H1 (cell line): ENCODE results near the gene AP4M1. TPM values are rescaled to one million over a fixed set of nuclear protein-coding genes. Genes with fewer than 3 reads are reported as not detected.
A peak's percentile ranks its signal among the peaks of the same experiment; 100 is the strongest.

Experiments
- CTCF ChIA-PET: fragments of 300-600 bp; sonication (Branson Sonifier 250); formaldehyde crosslinking; loops from one replicate; lab custom pipeline; 2021; ENCODE audit not compliant: partially characterized antibody; lab: Charles Lee
- POLR2A ChIA-PET: fragments of 300-600 bp; sonication (Branson Sonifier 250); formaldehyde crosslinking; loops from one replicate; lab custom pipeline; 2021; ENCODE audit warnings: inconsistent platforms; ENCODE audit not compliant: partially characterized antibody; lab: Charles Lee
- DNase-seq, 2 experiments: peaks; one replicate each; pipeline versions ENCODE4 v3.0.0 to v3.0.0-alpha.2; 2010 to 2022; ENCODE audit warnings: low spot score in 2 of 2, low read depth in 1 of 2, mixed read lengths in 1 of 2
- FAIRE-seq: peaks from 2 replicates; lab custom pipeline; 2011; peaks lifted over from hg19 to GRCh38; lab: Jason Lieb, UNC
- H2AFZ ChIP-seq: 2 replicates; pipeline ENCODE4 v1.8.1; 2012; ENCODE audit warnings: low read length, inconsistent platforms
- H2AK5ac ChIP-seq: 2 replicates; pipeline ENCODE4 v1.6.1; 2013; ENCODE audit warnings: low read depth, low read length
- H2BK120ac ChIP-seq: replicated peaks from 2 replicates; pipeline ENCODE3; 2013; ENCODE audit warnings: low read depth, low read length, inconsistent platforms
- H2BK12ac ChIP-seq: 2 replicates; pipeline ENCODE4 v1.6.1; 2013; ENCODE audit warnings: low read depth, low read length
- H2BK15ac ChIP-seq: 2 replicates; pipeline ENCODE4 v1.6.1; 2013; ENCODE audit warnings: low read length
- H2BK20ac ChIP-seq: 2 replicates; pipeline ENCODE4 v1.6.1; 2013; ENCODE audit warnings: low read length
- H2BK5ac ChIP-seq: 2 replicates; pipeline ENCODE4 v1.6.1; 2013; ENCODE audit warnings: low read depth, low read length
- H3K14ac ChIP-seq: 2 replicates; pipeline ENCODE4 v1.6.1; 2013; ENCODE audit warnings: inconsistent platforms; ENCODE audit not compliant: insufficient read length
- H3K18ac ChIP-seq: 2 replicates; pipeline ENCODE4 v1.6.1; 2013; ENCODE audit warnings: low read length; ENCODE audit errors: extremely low read depth
- H3K23ac ChIP-seq: 2 replicates; pipeline ENCODE4 v1.6.1; 2013; ENCODE audit warnings: inconsistent platforms; ENCODE audit not compliant: insufficient read length
- H3K23me2 ChIP-seq: 2 replicates; pipeline ENCODE4 v1.6.1; 2013; ENCODE audit warnings: low read depth, low read length
- H3K27ac ChIP-seq: 2 replicates; pipeline ENCODE4 v1.6.1; 2011; ENCODE audit warnings: low read depth, low read length, inconsistent platforms
- H3K27me3 ChIP-seq, 4 experiments: replicated peaks in 1 of 4; 1 replicate in 1 of 4; 2 replicates in 3 of 4; pipeline versions ENCODE4 v1.6.1 to v1.8.1; 2011 to 2013; ENCODE audit warnings: low read length in 3 of 4, mild to moderate bottlenecking in 3 of 4, inconsistent platforms in 2 of 4, mixed read lengths in 2 of 4, moderate library complexity in 1 of 4; ENCODE audit not compliant: control insufficient read depth in 3 of 4, insufficient read depth in 3 of 4; ENCODE audit errors: extremely low read depth in 1 of 4
- H3K36me3 ChIP-seq, 4 experiments: 2 replicates each; pipeline versions ENCODE4 v1.6.1 to v1.8.1; 2011 to 2013; ENCODE audit warnings: mild to moderate bottlenecking in 4 of 4, low read length in 3 of 4, moderate library complexity in 2 of 4, control low read depth in 1 of 4, inconsistent platforms in 1 of 4; ENCODE audit not compliant: insufficient read depth in 4 of 4, control insufficient read depth in 2 of 4
- H3K4ac ChIP-seq: replicated peaks from 2 replicates; pipeline ENCODE3; 2013; ENCODE audit warnings: low read length, low read depth, mixed read lengths, inconsistent platforms; ENCODE audit not compliant: insufficient read length
- H3K4me1 ChIP-seq, 4 experiments: replicated peaks in 1 of 4; 1 replicate in 1 of 4; 2 replicates in 3 of 4; pipeline versions ENCODE4 v1.6.1 to v1.8.1; 2011 to 2013; ENCODE audit warnings: low read length in 3 of 4, inconsistent platforms in 2 of 4, mixed read lengths in 1 of 4; ENCODE audit not compliant: insufficient read depth in 4 of 4, control insufficient read depth in 3 of 4
- H3K4me2 ChIP-seq, 2 experiments: 2 replicates each; pipeline versions ENCODE4 v1.6.1 to v1.8.1; 2011 to 2013; ENCODE audit warnings: low read depth in 2 of 2, low read length in 2 of 2, control low read depth in 1 of 2, inconsistent platforms in 1 of 2, mild to moderate bottlenecking in 1 of 2; ENCODE audit not compliant: insufficient read depth in 1 of 2
- H3K4me3 ChIP-seq, 4 experiments: fragments of 200-600, 300-600 bp in 1 of 4; sonication (generic), shearing (Covaris generic), sonication (Bioruptor Twin) in 1 of 4; 2 replicates each; pipeline versions ENCODE4 v1.5.1 to v1.8.1; 2011 to 2016; ENCODE audit warnings: low read length in 4 of 4, low read depth in 3 of 4, control low read depth in 2 of 4, inconsistent platforms in 2 of 4, mild to moderate bottlenecking in 2 of 4, mixed read lengths in 1 of 4, moderate library complexity in 1 of 4; ENCODE audit not compliant: insufficient read depth in 2 of 4; ENCODE audit errors: extremely low read depth in 1 of 4
- H3K56ac ChIP-seq: replicated peaks from 2 replicates; pipeline ENCODE3; 2013; ENCODE audit warnings: low read depth, mild to moderate bottlenecking, mixed read lengths, low read length, inconsistent platforms; ENCODE audit not compliant: insufficient read length
- H3K79me1 ChIP-seq: 2 replicates; pipeline ENCODE4 v1.6.1; 2013; ENCODE audit warnings: low read depth, low read length, control low read depth
- H3K79me2 ChIP-seq, 2 experiments: 2 replicates each; pipeline versions ENCODE4 v1.6.1 to v1.8.1; 2012 to 2013; ENCODE audit warnings: low read length in 2 of 2, mild to moderate bottlenecking in 2 of 2, inconsistent platforms in 1 of 2; ENCODE audit not compliant: insufficient read depth in 2 of 2, control insufficient read depth in 1 of 2
- H3K9ac ChIP-seq, 4 experiments: replicated peaks in 1 of 4; 1 replicate in 1 of 4; 2 replicates in 3 of 4; pipeline versions ENCODE4 v1.6.1 to v1.8.1; 2011 to 2013; ENCODE audit warnings: low read depth in 3 of 4, low read length in 3 of 4, control low read depth in 2 of 4, mild to moderate bottlenecking in 2 of 4, moderate library complexity in 2 of 4, inconsistent platforms in 1 of 4; ENCODE audit errors: extremely low read depth in 1 of 4
- H3K9me3 ChIP-seq, 2 experiments: 2 replicates each; pipeline versions ENCODE4 v1.6.1 to v1.8.1; 2012 to 2013; ENCODE audit warnings: mild to moderate bottlenecking in 2 of 2, moderate library complexity in 2 of 2, control low read depth in 1 of 2, inconsistent platforms in 1 of 2, low read depth in 1 of 2, low read length in 1 of 2, mixed read lengths in 1 of 2; ENCODE audit not compliant: insufficient read depth in 2 of 2
- H4K20me1 ChIP-seq, 2 experiments: replicated peaks in 1 of 2; 2 replicates each; pipeline versions ENCODE3 to v1.8.1; 2011 to 2013; ENCODE audit warnings: inconsistent platforms in 2 of 2, low read length in 2 of 2, mild to moderate bottlenecking in 1 of 2; ENCODE audit not compliant: insufficient read depth in 2 of 2, control insufficient read depth in 1 of 2
- H4K5ac ChIP-seq: 2 replicates; pipeline ENCODE4 v1.6.1; 2013; ENCODE audit warnings: low read length, low read depth, mixed read lengths, inconsistent platforms; ENCODE audit not compliant: insufficient read length
- H4K8ac ChIP-seq: 2 replicates; pipeline ENCODE4 v1.8.0; 2013; ENCODE audit warnings: mild to moderate bottlenecking, moderate library complexity, low read length, inconsistent platforms; ENCODE audit not compliant: insufficient read depth; ENCODE audit errors: extremely low read depth
- H4K91ac ChIP-seq: replicated peaks from 2 replicates; pipeline ENCODE3; 2013; ENCODE audit warnings: low read length, mixed read lengths, inconsistent platforms; ENCODE audit not compliant: insufficient read length
- POLR2AphosphoS5 ChIP-seq: IDR thresholded peaks from 2 replicates; pipeline ENCODE4 v1.6.1; 2011; ENCODE audit warnings: low read depth, low read length
- SIX5 ChIP-seq: IDR thresholded peaks from 2 replicates; pipeline ENCODE4 v1.6.1; 2011; ENCODE audit warnings: mild to moderate bottlenecking, low read depth, low read length
- WGBS, 2 experiments: shearing (Covaris generic) in 1 of 2; methylation state at CpG; one replicate each; pipeline versions ENCODE4 v1.1.6 to v1.1.7; 2013 to 2015; ENCODE audit warnings: low lambda C conversion rate in 2 of 2, mixed read lengths in 2 of 2, inconsistent platforms in 1 of 2, low coverage in 1 of 2, missing lambda C conversion rate in 1 of 2; ENCODE audit not compliant: insufficient replicate concordance in 2 of 2, insufficient coverage in 1 of 2, insufficient read length in 1 of 2; ENCODE audit errors: extremely low coverage in 1 of 2, missing lambda C conversion rate in 1 of 2; 5-methylcytosine and 5-hydroxymethylcytosine counted together
- polyA plus RNA-seq, 7 experiments: library from polyadenylated mRNA; depleted of rRNA in 3 of 7; stranded (reverse) in 5 of 7; unstranded in 2 of 7; fragments of >200 nt in 5 of 7; fragments of 200-250 nt in 2 of 7; gene quantifications; 1 replicate in 5 of 7; 2 replicates in 1 of 7; 4 replicates in 1 of 7; pipeline versions ENCODE4 v1.2.1 to v1.2.3, GENCODE V29; 2011 to 2013; ENCODE audit warnings: missing spikeins in 2 of 7, mixed read lengths in 2 of 7
- total RNA-seq: library from RNA; stranded (reverse); fragmentation: NEBNext Ultra II Directional; extraction: Animal tissue kit (Norgen Biotek cat#: 25700); gene quantifications from 2 replicates; pipeline ENCODE4 v1.2.1, GENCODE V29; 2021

The AP4M1 gene
- total and polyA plus RNA-seq, 2 of the 8 experiments (the other 6 are each of a cell fraction or from before 2014, with no cell fraction given), result 15.2 to 16.6 TPM

DNA sequence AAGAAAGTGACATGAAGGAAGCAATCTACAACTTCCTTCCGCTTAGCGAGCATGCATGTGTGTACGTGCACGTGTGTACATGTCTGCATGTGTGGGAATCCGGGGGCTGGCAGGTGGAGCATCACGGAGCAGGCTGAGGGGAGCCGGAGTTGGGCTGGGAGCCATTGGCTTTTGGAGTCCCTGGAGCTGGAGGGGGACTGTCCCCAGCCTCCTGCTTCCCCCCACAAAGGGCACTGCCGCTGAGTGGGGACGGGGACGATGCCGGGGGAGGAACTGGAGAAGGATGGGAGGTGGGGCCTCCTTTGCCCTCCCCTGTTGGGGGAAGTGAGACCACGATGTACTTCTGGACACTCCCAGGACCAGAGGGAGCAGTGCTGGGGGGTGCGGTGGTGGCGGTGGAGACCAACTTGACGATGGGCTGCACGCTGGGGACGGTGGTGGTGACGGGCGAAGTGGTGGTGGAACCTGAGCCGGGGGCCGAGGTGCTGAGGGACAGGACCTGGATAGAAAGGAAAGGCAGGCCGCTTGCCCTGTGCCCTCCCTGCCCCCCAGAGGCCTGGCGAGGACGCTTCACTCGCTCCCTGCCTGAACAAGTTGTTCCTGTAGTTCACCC is 5.8 kb downstream of the AP4M1 start:
- no peak for FAIRE-seq
- H3K27ac ChIP-seq, result no peak overlapping the region
- no peaks in the 10 kb centered on the region; the same call in 1 of the 2 replicates for H3K79me1 ChIP-seq
- no peak overlapping the region for H3K14ac ChIP-seq
- no peaks in the 10 kb centered on the region for H3K9me3 ChIP-seq
- H2BK12ac ChIP-seq, result no peak overlapping the region
- TF ChIP-seq POLR2AphosphoS5 (peak; percentile 22; the same call in 1 of the 2 replicates), SIX5 (no peak)
- TF ChIP-seq, all 59 proteins: peak for 1
- no peak overlapping the region for H4K5ac ChIP-seq
- no peaks in the 10 kb centered on the region; a peak in 2 of 7 replicates for H3K4me1 ChIP-seq
- no peaks in the 10 kb centered on the region for H3K23me2 ChIP-seq
- H2BK20ac ChIP-seq, result no peak overlapping the region
- POLR2A ChIA-PET, result interaction anchor here (0.6 to 20.0 kb wide), 3 partner anchors 10 to 39 kb away, joined by 4 to 722 read pairs (median 414); partner anchors contain the start of genes CNPY4, COPS6, MBLAC1 and TAF6
- H2BK5ac ChIP-seq, result no peak overlapping the region
- H2AK5ac ChIP-seq, result no peak overlapping the region
- H3K23ac ChIP-seq, result no peak overlapping the region
- no peak overlapping the region for H3K4ac ChIP-seq
- 96% methylated on average over 21 of the region's 25 CpGs; no CpG with 5 or more reads in 1 of the 2 experiments for WGBS, 2 experiments
- H3K79me2 ChIP-seq, result 0 out of 4 replicates have a peak, but pooled peaks cover 0 to 6% of the 10 kb centered on the region in 2 experiments
- no peak overlapping the region for H2BK120ac ChIP-seq
- H4K8ac ChIP-seq, result no peak overlapping the region
- no peak overlapping the region for H3K18ac ChIP-seq
- H3K36me3 ChIP-seq, result peaks cover 9 to 56% (median 38%) of the 10 kb centered on the region in 4 experiments; a peak in 7 of 8 replicates
- no peak overlapping the region for H3K9ac ChIP-seq
- no peak overlapping the region for H3K4me2 ChIP-seq
- no peak overlapping the region for H3K56ac ChIP-seq
- no peak for DNase-seq
- no peak overlapping the region for H2BK15ac ChIP-seq
- no peaks in the 10 kb centered on the region for H3K27me3 ChIP-seq
- H4K91ac ChIP-seq, result no peak overlapping the region
- H2AFZ ChIP-seq, result no peak overlapping the region
- peaks cover 5% of the 10 kb centered on the region in 2 experiments for H4K20me1 ChIP-seq
- no peak overlapping the region for H3K4me3 ChIP-seq
- CTCF ChIA-PET, result no interaction called here
